HepG2 (cell line): ENCODE data around the gene KCTD4.

ENCODE experiments used
- CEBPG ChIP-seq: IDR thresholded peaks from 2 replicates; pipeline ENCODE4 v1.6.1; 2016
- EHMT2 ChIP-seq: fragments of 200-600 bp; sonication (generic); IDR thresholded peaks from 2 replicates; pipeline ENCODE4 v1.7.0; 2017; ENCODE audit warnings: antibody characterized with exemption, low read depth, low read length, borderline replicate concordance
- ETV6 ChIP-seq: sonication (generic); formaldehyde crosslinking; conservative IDR thresholded peaks from 2 replicates; pipeline ENCODE4 v1.4.0; 2020; ENCODE audit warnings: missing genetic modification reagents
- EZH2 ChIP-seq: conservative IDR thresholded peaks from 2 replicates; pipeline ENCODE4 v1.6.1; 2012; ENCODE audit warnings: mild to moderate bottlenecking, low read depth, low read length, moderate library complexity
- MAFK ChIP-seq, 2 experiments: IDR thresholded peaks in 1 of 2; conservative IDR thresholded peaks in 1 of 2; 2 replicates each; pipeline ENCODE4 v1.6.1; 2011; ENCODE audit warnings: improper control_type of control experiment in 2 of 2, low read length in 2 of 2
- PHF21A ChIP-seq: sonication (generic); formaldehyde crosslinking; IDR thresholded peaks from 2 replicates; pipeline ENCODE4 v1.5.0; 2020; ENCODE audit warnings: mild to moderate bottlenecking, missing genetic modification reagents
- POLR2A ChIP-seq, 2 experiments: IDR thresholded peaks; 2 replicates each; pipeline ENCODE4 v1.6.1; 2011; ENCODE audit warnings: low read depth in 2 of 2, low read length in 2 of 2, mild to moderate bottlenecking in 1 of 2, moderate library complexity in 1 of 2; ENCODE audit not compliant: insufficient read depth in 1 of 2
- TCF12 ChIP-seq, 2 experiments: fragments of 450-650 bp in 1 of 2; sonication (generic) in 1 of 2; formaldehyde crosslinking in 1 of 2; IDR thresholded peaks; 2 replicates each; pipeline versions ENCODE4 v1.6.1 to v1.8.0; 2017 to 2022; ENCODE audit warnings: antibody characterized with exemption in 1 of 2, mild to moderate bottlenecking in 1 of 2, missing genetic modification reagents in 1 of 2, moderate library complexity in 1 of 2
- ZNF709 ChIP-seq: sonication (generic); formaldehyde crosslinking; IDR thresholded peaks from 2 replicates; pipeline ENCODE4 v1.5.0; 2020; ENCODE audit warnings: mild to moderate bottlenecking, missing genetic modification reagents
- TF ChIP-seq, protein P1 (sequence below): sonication (generic); formaldehyde crosslinking; IDR thresholded peaks from 2 replicates; pipeline ENCODE4 v1.5.0; 2020; ENCODE audit warnings: missing genetic modification reagents
- TF ChIP-seq, protein P2 (sequence below): sonication (generic); formaldehyde crosslinking; IDR thresholded peaks from 2 replicates; pipeline ENCODE4 v1.4.0; 2020; ENCODE audit warnings: missing genetic modification reagents

DNA sequence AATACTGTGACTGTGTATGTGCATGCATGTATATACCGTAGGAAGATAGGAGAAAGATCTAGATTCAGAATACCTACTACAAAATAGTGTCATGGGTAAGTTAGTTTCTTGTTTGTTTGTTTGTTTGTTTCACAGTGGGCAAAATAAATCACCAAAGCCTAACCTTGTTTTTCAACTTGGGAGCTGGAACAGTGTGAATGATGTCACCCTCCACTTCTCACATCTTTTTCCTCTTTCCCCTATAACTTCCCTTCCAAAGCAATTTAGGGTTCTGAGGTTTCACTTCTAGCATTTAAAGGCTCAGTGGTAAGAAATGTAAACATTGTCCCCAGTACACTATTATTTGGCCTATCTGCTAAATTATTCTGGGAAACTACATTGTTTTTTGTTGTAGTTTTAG, 5.4 kb downstream of the KCTD4 start:
- TF ChIP-seq TCF12 (IDR thresholded peaks at IDR 0.05), result no peak
- no peak for TF ChIP-seq TCF12 (CRISPR knock-in tag; IDR thresholded peaks at IDR 0.05)
- TF ChIP-seq ZNF709 (CRISPR knock-in tag), result no peak
- no peak for TF ChIP-seq EZH2
- no peak for TF ChIP-seq PHF21A
- TF ChIP-seq POLR2A (IDR thresholded peaks at IDR 0.05; ENCODE audit: insufficient read depth in 1 of 2, low read depth in 2 of 2, low read length in 2 of 2), result no peak
- no peak for TF ChIP-seq EHMT2
- TF ChIP-seq, protein P1, sequence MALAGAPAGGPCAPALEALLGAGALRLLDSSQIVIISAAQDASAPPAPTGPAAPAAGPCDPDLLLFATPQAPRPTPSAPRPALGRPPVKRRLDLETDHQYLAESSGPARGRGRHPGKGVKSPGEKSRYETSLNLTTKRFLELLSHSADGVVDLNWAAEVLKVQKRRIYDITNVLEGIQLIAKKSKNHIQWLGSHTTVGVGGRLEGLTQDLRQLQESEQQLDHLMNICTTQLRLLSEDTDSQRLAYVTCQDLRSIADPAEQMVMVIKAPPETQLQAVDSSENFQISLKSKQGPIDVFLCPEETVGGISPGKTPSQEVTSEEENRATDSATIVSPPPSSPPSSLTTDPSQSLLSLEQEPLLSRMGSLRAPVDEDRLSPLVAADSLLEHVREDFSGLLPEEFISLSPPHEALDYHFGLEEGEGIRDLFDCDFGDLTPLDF (CRISPR knock-in tag), result no peak
- TF ChIP-seq ETV6, result no peak
- TF ChIP-seq CEBPG, result no peak
- TF ChIP-seq MAFK (conservative IDR thresholded peaks at IDR 0.05 in 1 of 2, IDR thresholded peaks at IDR 0.05 in 1 of 2; ENCODE audit: low read length in 2 of 2), result no peak
- TF ChIP-seq, protein P2, sequence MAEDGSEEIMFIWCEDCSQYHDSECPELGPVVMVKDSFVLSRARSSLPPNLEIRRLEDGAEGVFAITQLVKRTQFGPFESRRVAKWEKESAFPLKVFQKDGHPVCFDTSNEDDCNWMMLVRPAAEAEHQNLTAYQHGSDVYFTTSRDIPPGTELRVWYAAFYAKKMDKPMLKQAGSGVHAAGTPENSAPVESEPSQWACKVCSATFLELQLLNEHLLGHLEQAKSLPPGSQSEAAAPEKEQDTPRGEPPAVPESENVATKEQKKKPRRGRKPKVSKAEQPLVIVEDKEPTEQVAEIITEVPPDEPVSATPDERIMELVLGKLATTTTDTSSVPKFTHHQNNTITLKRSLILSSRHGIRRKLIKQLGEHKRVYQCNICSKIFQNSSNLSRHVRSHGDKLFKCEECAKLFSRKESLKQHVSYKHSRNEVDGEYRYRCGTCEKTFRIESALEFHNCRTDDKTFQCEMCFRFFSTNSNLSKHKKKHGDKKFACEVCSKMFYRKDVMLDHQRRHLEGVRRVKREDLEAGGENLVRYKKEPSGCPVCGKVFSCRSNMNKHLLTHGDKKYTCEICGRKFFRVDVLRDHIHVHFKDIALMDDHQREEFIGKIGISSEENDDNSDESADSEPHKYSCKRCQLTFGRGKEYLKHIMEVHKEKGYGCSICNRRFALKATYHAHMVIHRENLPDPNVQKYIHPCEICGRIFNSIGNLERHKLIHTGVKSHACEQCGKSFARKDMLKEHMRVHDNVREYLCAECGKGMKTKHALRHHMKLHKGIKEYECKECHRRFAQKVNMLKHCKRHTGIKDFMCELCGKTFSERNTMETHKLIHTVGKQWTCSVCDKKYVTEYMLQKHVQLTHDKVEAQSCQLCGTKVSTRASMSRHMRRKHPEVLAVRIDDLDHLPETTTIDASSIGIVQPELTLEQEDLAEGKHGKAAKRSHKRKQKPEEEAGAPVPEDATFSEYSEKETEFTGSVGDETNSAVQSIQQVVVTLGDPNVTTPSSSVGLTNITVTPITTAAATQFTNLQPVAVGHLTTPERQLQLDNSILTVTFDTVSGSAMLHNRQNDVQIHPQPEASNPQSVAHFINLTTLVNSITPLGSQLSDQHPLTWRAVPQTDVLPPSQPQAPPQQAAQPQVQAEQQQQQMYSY (CRISPR knock-in tag), result no peak
